HFFc6 (cell line): ENCODE results near the gene BRD4. TPM values are rescaled to one million over a fixed set of nuclear protein-coding genes. Genes with fewer than 3 reads are reported as not detected.

ENCODE experiments used
- DNase-seq: peaks from one replicate; pipeline ENCODE4 v3.0.0-alpha.2; 2018
- H3K27ac Mint-ChIP-seq: 2 replicates; pipeline ENCODE4 v1.8.0; 2020; ENCODE audit warnings: mild to moderate bottlenecking, mixed read lengths
- H3K27me3 Mint-ChIP-seq: 2 replicates; pipeline ENCODE4 v1.8.0; 2021; ENCODE audit warnings: mild to moderate bottlenecking, moderate library complexity, mixed read lengths; ENCODE audit not compliant: insufficient read depth
- H3K36me3 Mint-ChIP-seq: 2 replicates; pipeline ENCODE4 v1.8.0; 2021; ENCODE audit warnings: low read depth, mixed read lengths
- H3K4me1 Mint-ChIP-seq: 2 replicates; pipeline ENCODE4 v1.8.0; 2020; ENCODE audit warnings: low read depth, mixed read lengths
- H3K4me3 Mint-ChIP-seq: 2 replicates; pipeline ENCODE4 v1.8.0; 2020; ENCODE audit warnings: mild to moderate bottlenecking, moderate library complexity, mixed read lengths
- H3K9me3 Mint-ChIP-seq: 2 replicates; pipeline ENCODE4 v1.8.0; 2020; ENCODE audit warnings: mild to moderate bottlenecking, mixed read lengths
- total RNA-seq, 6 experiments: library from RNA; stranded (reverse); fragmentation: NEBNext Ultra II Directional; extraction: Animal tissue kit (Norgen Biotek cat#: 25700); gene quantifications; 2 replicates in 1 of 6; 3 replicates in 5 of 6; pipeline ENCODE4 v1.2.3, GENCODE V29; 2021
- TF ChIP-seq, protein P1 (sequence below): fragments of 200-600 bp; sonication (generic); IDR thresholded peaks from 2 replicates; pipeline ENCODE4 v1.5.0; 2021; ENCODE audit warnings: antibody characterized with exemption, mild to moderate bottlenecking

The BRD4 gene
- total RNA-seq, 6 experiments from 2014 or later = 74.9 to 85.2 (median 81.5) TPM

GRCh38 chr19:15199661-15200552 lies 132.4 kb downstream of the BRD4 start:
- Mint-ChIP-seq H3K27me3 (peaks cover 8% of the 10 kb centered on the region), H3K9me3 (no peaks in the 10 kb centered on the region), H3K36me3 (no peaks in the 10 kb centered on the region), H3K4me3 (peak overlapping the region; percentile 66), H3K4me1 (peaks cover 15% of the 10 kb centered on the region), H3K27ac (no peak overlapping the region)
- TF ChIP-seq, protein P1, sequence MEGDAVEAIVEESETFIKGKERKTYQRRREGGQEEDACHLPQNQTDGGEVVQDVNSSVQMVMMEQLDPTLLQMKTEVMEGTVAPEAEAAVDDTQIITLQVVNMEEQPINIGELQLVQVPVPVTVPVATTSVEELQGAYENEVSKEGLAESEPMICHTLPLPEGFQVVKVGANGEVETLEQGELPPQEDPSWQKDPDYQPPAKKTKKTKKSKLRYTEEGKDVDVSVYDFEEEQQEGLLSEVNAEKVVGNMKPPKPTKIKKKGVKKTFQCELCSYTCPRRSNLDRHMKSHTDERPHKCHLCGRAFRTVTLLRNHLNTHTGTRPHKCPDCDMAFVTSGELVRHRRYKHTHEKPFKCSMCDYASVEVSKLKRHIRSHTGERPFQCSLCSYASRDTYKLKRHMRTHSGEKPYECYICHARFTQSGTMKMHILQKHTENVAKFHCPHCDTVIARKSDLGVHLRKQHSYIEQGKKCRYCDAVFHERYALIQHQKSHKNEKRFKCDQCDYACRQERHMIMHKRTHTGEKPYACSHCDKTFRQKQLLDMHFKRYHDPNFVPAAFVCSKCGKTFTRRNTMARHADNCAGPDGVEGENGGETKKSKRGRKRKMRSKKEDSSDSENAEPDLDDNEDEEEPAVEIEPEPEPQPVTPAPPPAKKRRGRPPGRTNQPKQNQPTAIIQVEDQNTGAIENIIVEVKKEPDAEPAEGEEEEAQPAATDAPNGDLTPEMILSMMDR = no peak
- no peak for DNase-seq

GRCh38 chr19:15198951-15199660 lies 133.2 kb downstream of the BRD4 start:
- TF ChIP-seq, protein P1 = no peak
- DNase-seq = no peak
- peaks cover 10% of the 10 kb centered on the region for H3K27me3 Mint-ChIP-seq
- no peaks in the 10 kb centered on the region for H3K36me3 Mint-ChIP-seq
- H3K4me1 Mint-ChIP-seq = peaks cover 23% of the 10 kb centered on the region
- H3K9me3 Mint-ChIP-seq = no peaks in the 10 kb centered on the region
- H3K4me3 Mint-ChIP-seq = peak overlapping the region; percentile 66
- H3K27ac Mint-ChIP-seq = 0 out of 2 replicates have a peak overlapping the region, but pooled peaks have one; percentile 4

GRCh38 chr19:15197942-15198341 lies 134.4 kb downstream of the BRD4 start:
- Mint-ChIP-seq H3K4me3 (no peak overlapping the region), H3K27me3 (peaks cover 10% of the 10 kb centered on the region), H3K36me3 (no peaks in the 10 kb centered on the region), H3K4me1 (peaks cover 24% of the 10 kb centered on the region), H3K27ac (no peak overlapping the region), H3K9me3 (no peaks in the 10 kb centered on the region)
- DNase-seq = no peak
- TF ChIP-seq, protein P1 = no peak

DNA sequence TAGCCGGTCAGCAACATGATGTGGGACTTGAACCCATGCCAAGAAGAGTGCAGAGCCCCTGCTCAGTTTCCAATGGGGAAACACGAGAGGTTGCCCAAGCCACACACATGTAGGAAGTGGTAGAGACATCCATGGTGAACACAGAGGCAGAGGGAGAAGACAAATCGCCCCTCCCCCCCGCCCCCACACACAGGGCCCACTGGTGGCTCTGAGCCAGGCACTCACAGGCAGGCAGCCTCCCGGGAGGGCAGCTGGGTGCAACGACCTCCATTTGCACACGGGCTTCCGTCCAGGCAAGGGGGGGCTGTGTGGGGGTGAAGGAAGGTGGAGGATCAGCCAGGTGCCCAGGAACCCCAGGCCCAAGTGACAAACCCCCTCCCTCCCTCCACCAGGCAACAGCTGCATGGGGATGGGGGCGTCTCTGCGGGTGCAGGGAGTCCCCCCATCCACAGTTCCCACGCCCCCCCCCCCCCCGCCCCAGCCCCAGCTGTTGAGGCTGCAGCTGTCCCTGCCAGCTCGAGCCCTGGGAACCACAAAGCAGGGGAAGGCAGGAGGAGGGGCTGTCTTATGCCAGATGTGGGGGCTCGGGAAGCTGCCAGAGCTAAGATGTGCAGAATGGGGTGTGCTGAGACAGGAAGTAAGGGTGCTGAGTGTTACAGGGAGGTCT lies 134.9 kb downstream of the BRD4 start:
- Mint-ChIP-seq H3K4me1 (peaks cover 24% of the 10 kb centered on the region), H3K4me3 (no peak overlapping the region)
- no peak for DNase-seq

More for the DNA sequence above, 134.9 kb downstream of the BRD4 start:
- Mint-ChIP-seq H3K27me3 (peaks cover 10% of the 10 kb centered on the region), H3K36me3 (no peaks in the 10 kb centered on the region), H3K27ac (no peak overlapping the region), H3K9me3 (no peaks in the 10 kb centered on the region)
- TF ChIP-seq, protein P1 = no peak
